Measurements from ENCODE around the gene N4BP2L1. TPM values are rescaled to one million over a fixed set of nuclear protein-coding genes. Genes with fewer than 3 reads are reported as not detected.
A peak's percentile ranks its signal among the peaks of the same experiment; 100 is the strongest.

The N4BP2L1 gene
- total RNA-seq, 1 donor from 2014 or later: 24.3 TPM

DNA sequence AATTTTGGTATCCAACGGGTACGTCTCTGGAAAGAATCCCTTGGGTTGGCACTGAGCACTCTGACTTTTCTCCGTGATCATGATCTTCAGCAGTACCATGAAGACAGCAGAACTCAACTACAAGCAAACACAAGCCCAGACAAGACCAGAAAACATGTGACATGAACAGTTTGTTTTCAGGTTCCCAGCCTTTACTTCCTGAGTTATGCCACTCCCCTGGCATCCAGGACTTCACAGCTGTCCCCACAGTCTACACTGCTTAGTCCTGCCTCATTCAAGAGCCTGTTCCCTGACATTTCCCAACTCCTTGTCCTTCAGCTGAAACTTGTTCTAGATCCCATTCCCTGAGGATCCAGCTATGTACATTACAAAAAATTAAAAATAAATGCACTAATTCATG lies 4.9 kb upstream of the N4BP2L1 start:
- intact Hi-C loops (cut with micrococcal nuclease): no loop called here
- ChIA-PET CTCF (no interaction called here), POLR2A (no interaction called here)
- peaks cover 10% of the 10 kb centered on the region for H3K36me3 Mint-ChIP-seq (ENCODE audit: low read depth)
- no peak overlapping the region for H3K4me3 Mint-ChIP-seq
- H3K27me3 Mint-ChIP-seq: no peaks in the 10 kb centered on the region
- no peaks in the 10 kb centered on the region for H3K9me3 Mint-ChIP-seq
- H3K4me1 Mint-ChIP-seq: peaks cover 19% of the 10 kb centered on the region
- DNase-seq (no peak), ATAC-seq (ENCODE audit: low read depth) (no peak)
- TF ChIP-seq, protein P1, sequence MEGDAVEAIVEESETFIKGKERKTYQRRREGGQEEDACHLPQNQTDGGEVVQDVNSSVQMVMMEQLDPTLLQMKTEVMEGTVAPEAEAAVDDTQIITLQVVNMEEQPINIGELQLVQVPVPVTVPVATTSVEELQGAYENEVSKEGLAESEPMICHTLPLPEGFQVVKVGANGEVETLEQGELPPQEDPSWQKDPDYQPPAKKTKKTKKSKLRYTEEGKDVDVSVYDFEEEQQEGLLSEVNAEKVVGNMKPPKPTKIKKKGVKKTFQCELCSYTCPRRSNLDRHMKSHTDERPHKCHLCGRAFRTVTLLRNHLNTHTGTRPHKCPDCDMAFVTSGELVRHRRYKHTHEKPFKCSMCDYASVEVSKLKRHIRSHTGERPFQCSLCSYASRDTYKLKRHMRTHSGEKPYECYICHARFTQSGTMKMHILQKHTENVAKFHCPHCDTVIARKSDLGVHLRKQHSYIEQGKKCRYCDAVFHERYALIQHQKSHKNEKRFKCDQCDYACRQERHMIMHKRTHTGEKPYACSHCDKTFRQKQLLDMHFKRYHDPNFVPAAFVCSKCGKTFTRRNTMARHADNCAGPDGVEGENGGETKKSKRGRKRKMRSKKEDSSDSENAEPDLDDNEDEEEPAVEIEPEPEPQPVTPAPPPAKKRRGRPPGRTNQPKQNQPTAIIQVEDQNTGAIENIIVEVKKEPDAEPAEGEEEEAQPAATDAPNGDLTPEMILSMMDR (IDR thresholded peaks at IDR 0.05): no peak
- no peak overlapping the region for H3K27ac Mint-ChIP-seq

- TF ChIP-seq, protein P1 (IDR thresholded peaks at IDR 0.05): no peak
- H3K27ac Mint-ChIP-seq: no peak overlapping the region
- DNase-seq (no peak), ATAC-seq (ENCODE audit: low read depth) (no peak)
- ChIA-PET CTCF (no interaction called here), POLR2A (no interaction called here)
- H3K4me3 Mint-ChIP-seq: no peak overlapping the region
- intact Hi-C loops (cut with micrococcal nuclease): no loop called here
- peaks cover 13% of the 10 kb centered on the region for H3K36me3 Mint-ChIP-seq (ENCODE audit: low read depth)
- no peaks in the 10 kb centered on the region for H3K27me3 Mint-ChIP-seq
- H3K4me1 Mint-ChIP-seq: peaks cover 23% of the 10 kb centered on the region
- no peaks in the 10 kb centered on the region for H3K9me3 Mint-ChIP-seq
Observed at GRCh38 chr13:32431361-32431760, 3.4 kb upstream of the N4BP2L1 start.

- peaks cover 35% of the 10 kb centered on the region for H3K4me1 Mint-ChIP-seq
- H3K4me3 Mint-ChIP-seq: no peak overlapping the region
- peaks cover 20% of the 10 kb centered on the region for H3K36me3 Mint-ChIP-seq (ENCODE audit: low read depth)
- TF ChIP-seq, protein P1 (IDR thresholded peaks at IDR 0.05): no peak
- POLR2A ChIA-PET: interaction anchor here (1.4 to 1.6 kb wide), 2 partner anchors 108 to 115 kb away, joined by 4 to 7 read pairs; partner anchors contain the start of genes BRCA2, N4BP2L2 and ZAR1L
- peak overlapping the region; percentile 31 for H3K27ac Mint-ChIP-seq
- no peak for DNase-seq
- no peaks in the 10 kb centered on the region for H3K9me3 Mint-ChIP-seq
- CTCF ChIA-PET: interaction anchor here (1.0 kb wide), 1 partner anchor 156 kb away, joined by 3 read pairs; the partner anchor contains the start of gene PDS5B
- intact Hi-C loops (cut with micrococcal nuclease): no loop called here
- H3K27me3 Mint-ChIP-seq: no peaks in the 10 kb centered on the region
- no peak for ATAC-seq (ENCODE audit: low read depth)
Observed at GRCh38 chr13:32430018-32430747, 2.3 kb upstream of the N4BP2L1 start.

DNA sequence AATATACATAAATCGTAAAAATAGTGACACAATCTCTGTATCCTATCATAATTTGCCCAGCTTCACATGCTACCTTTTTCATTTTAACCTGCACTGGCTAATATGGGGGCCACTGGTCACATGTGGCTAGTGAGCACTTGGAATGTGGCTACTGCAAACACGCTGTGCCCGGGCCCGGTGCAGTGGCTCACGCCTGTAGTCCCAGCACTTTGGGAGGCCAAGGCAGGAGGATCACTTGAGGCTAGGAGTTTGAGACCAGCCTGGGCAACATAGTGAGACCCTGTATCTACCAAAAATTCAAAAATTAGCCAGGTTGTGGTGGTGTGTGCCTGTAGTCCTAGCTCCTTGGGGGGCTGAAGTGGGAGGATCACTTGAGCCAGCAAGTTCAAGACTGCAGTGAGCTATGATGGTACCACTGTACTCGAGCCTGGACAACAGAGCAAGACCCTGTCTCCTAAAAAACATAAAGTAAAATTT lies 1.5 kb upstream of the N4BP2L1 start:
- Mint-ChIP-seq H3K4me3 (no peak overlapping the region), H3K4me1 (peaks cover 37% of the 10 kb centered on the region), H3K9me3 (no peaks in the 10 kb centered on the region), H3K27ac (peak overlapping the region; percentile 99), H3K27me3 (no peaks in the 10 kb centered on the region), H3K36me3 (ENCODE audit: low read depth) (peaks cover 22% of the 10 kb centered on the region)
- TF ChIP-seq, protein P1 (IDR thresholded peaks at IDR 0.05): no peak
- ChIA-PET POLR2A (interaction anchor here (1.4 to 1.6 kb wide), 2 partner anchors 109 to 114 kb away, joined by 4 to 7 read pairs; partner anchors contain the start of genes BRCA2, N4BP2L2 and ZAR1L), CTCF (interaction anchor here (1.0 kb wide), 1 partner anchor 157 kb away, joined by 3 read pairs; the partner anchor contains the start of gene PDS5B)
- no peak for DNase-seq
- intact Hi-C loops (cut with micrococcal nuclease): loop anchor here (5.0 kb wide), 3 partner anchors 47 to 517 kb away; partner anchors contain the start of gene FRY
- ATAC-seq (ENCODE audit: low read depth): no peak

Measured in activated B cell treated with CpG ODN at 0.5 μM for 24 hours (primary cell).